ENCODE results near the gene HMCN2.

DNA sequence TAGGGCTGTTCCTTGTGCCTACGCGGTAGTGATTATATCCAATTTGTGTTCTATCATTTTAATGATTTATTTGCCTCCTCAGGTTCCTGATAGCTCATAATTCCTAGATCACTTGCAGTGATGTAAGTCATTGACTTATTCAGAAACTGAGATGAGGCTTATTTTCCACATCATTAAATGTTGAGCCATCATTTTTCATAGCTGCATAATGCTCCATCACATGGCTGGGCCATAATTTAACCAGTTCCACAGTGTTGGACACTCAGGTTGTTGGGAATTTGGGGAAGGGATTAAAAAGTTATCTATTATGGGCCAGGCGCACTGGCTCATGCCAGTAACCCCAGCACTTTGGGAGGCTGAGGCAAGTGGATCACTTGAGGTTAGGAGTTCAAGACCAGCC is 35.8 kb upstream of the HMCN2 start:
- TF ChIP-seq, protein P1, sequence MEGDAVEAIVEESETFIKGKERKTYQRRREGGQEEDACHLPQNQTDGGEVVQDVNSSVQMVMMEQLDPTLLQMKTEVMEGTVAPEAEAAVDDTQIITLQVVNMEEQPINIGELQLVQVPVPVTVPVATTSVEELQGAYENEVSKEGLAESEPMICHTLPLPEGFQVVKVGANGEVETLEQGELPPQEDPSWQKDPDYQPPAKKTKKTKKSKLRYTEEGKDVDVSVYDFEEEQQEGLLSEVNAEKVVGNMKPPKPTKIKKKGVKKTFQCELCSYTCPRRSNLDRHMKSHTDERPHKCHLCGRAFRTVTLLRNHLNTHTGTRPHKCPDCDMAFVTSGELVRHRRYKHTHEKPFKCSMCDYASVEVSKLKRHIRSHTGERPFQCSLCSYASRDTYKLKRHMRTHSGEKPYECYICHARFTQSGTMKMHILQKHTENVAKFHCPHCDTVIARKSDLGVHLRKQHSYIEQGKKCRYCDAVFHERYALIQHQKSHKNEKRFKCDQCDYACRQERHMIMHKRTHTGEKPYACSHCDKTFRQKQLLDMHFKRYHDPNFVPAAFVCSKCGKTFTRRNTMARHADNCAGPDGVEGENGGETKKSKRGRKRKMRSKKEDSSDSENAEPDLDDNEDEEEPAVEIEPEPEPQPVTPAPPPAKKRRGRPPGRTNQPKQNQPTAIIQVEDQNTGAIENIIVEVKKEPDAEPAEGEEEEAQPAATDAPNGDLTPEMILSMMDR (IDR thresholded peaks at IDR 0.05) = no peak
- TF ChIP-seq POLR2A (IDR thresholded peaks at IDR 0.05) = no peak

Data from right lobe of liver (tissue), 4 donors.